NB4 (cell line): Measurements from ENCODE around the gene GALNT9.

Source experiments
- DNase-seq: peaks from one replicate; pipeline ENCODE4 v3.0.0; 2010; ENCODE audit warnings: low read depth
- H3K4me3 ChIP-seq: one replicate; pipeline ENCODE4 v1.5.1; 2011; ENCODE audit warnings: mild to moderate bottlenecking, low read depth, low read length, moderate library complexity
- MYC ChIP-seq: IDR thresholded peaks from 2 replicates; pipeline ENCODE4 v1.6.1; 2011; ENCODE audit warnings: low read depth, low read length
- POLR2A ChIP-seq: IDR thresholded peaks from 2 replicates; pipeline ENCODE4 v1.6.1; 2011; ENCODE audit warnings: mild to moderate bottlenecking; ENCODE audit not compliant: insufficient read length; ENCODE audit errors: extremely low read depth
- TF ChIP-seq, protein P1 (sequence below): IDR thresholded peaks from one replicate; pipeline ENCODE4 v1.5.1; 2012; ENCODE audit warnings: low read depth, low read length
- TF ChIP-seq, protein P2 (sequence below): IDR thresholded peaks from 2 replicates; pipeline ENCODE4 v1.6.1; 2011; ENCODE audit warnings: low read depth, low read length

Gene GALNT9

GRCh38 chr12:132270969-132271754 is 58.2 kb downstream of the GALNT9 start:
- no peak for DNase-seq
- TF ChIP-seq POLR2A (no peak), MYC (no peak)
- TF ChIP-seq, protein P1, sequence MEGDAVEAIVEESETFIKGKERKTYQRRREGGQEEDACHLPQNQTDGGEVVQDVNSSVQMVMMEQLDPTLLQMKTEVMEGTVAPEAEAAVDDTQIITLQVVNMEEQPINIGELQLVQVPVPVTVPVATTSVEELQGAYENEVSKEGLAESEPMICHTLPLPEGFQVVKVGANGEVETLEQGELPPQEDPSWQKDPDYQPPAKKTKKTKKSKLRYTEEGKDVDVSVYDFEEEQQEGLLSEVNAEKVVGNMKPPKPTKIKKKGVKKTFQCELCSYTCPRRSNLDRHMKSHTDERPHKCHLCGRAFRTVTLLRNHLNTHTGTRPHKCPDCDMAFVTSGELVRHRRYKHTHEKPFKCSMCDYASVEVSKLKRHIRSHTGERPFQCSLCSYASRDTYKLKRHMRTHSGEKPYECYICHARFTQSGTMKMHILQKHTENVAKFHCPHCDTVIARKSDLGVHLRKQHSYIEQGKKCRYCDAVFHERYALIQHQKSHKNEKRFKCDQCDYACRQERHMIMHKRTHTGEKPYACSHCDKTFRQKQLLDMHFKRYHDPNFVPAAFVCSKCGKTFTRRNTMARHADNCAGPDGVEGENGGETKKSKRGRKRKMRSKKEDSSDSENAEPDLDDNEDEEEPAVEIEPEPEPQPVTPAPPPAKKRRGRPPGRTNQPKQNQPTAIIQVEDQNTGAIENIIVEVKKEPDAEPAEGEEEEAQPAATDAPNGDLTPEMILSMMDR: no peak
- TF ChIP-seq, protein P2, sequence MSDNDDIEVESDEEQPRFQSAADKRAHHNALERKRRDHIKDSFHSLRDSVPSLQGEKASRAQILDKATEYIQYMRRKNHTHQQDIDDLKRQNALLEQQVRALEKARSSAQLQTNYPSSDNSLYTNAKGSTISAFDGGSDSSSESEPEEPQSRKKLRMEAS: no peak
- no peak overlapping the region for H3K4me3 ChIP-seq

GRCh38 chr12:132270516-132270915 is 58.9 kb downstream of the GALNT9 start:
- DNase-seq: no peak
- no peak overlapping the region for H3K4me3 ChIP-seq
- TF ChIP-seq, protein P1: no peak
- TF ChIP-seq, protein P2: no peak
- TF ChIP-seq MYC: no peak
- TF ChIP-seq POLR2A: no peak

- H3K4me3 ChIP-seq: no peak overlapping the region
- no peak for DNase-seq
- TF ChIP-seq, protein P2: no peak
- TF ChIP-seq POLR2A: no peak
Measured at GRCh38 chr12:132269271-132269968, 60.0 kb downstream of the GALNT9 start.

- TF ChIP-seq, protein P2: no peak
- TF ChIP-seq POLR2A: no peak
- TF ChIP-seq MYC: no peak
- TF ChIP-seq, protein P1: no peak
- no peak for DNase-seq
- H3K4me3 ChIP-seq: no peak overlapping the region
Measured at GRCh38 chr12:132268674-132269073, 60.7 kb downstream of the GALNT9 start.

- TF ChIP-seq POLR2A (no peak), MYC (no peak)
- TF ChIP-seq, protein P2: no peak
- TF ChIP-seq, protein P1: no peak
- DNase-seq: no peak
- no peak overlapping the region for H3K4me3 ChIP-seq
Measured at GRCh38 chr12:132267873-132268272, 61.5 kb downstream of the GALNT9 start.

- DNase-seq: no peak
- no peak overlapping the region for H3K4me3 ChIP-seq
- no peak for TF ChIP-seq POLR2A
- no peak for TF ChIP-seq MYC
- TF ChIP-seq, protein P1: no peak
- TF ChIP-seq, protein P2: no peak
Measured at GRCh38 chr12:132266802-132267201, 62.6 kb downstream of the GALNT9 start.
